DMS79 treated with DMSO at 0.1 percent for 48 hours (cell line): ENCODE measurements around the gene MTMR10.

Experiments used
- DNase-seq: peaks from one replicate; lab custom pipeline; 2025; lab: John Stamatoyannopoulos, UW

The MTMR10 gene

DNA sequence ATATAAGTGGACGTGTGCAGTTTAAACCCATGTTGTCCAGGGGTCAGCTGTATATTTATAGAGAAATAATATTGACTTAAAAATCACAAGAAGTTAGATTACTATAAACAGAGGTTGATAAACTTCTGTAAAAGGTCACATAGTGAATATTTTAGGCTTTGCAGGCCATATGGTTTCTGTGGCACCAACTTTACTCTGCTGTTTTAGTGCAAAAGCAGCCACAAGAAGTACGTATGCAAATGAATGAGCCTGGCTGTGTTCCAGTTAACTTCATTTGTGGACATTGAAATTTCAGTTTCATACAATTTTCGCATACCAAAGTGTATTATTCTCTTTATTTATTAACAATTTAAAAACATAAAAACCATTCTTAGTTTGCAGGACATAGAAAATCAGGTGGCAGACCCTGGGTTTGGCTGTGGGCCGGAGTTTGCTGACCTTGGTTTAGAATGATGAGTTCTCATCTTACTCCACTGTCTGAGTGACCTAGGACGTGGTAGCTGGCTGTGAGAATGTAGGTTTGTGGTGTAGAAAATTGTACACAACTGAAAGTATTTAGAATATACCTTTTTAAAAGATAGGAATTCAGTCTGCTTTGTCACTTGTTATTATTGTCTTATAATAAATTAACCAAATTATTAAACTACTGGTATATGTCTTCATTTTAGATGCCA, 71.4 kb downstream of the MTMR10 start:
- DNase-seq, result no peak

DNA sequence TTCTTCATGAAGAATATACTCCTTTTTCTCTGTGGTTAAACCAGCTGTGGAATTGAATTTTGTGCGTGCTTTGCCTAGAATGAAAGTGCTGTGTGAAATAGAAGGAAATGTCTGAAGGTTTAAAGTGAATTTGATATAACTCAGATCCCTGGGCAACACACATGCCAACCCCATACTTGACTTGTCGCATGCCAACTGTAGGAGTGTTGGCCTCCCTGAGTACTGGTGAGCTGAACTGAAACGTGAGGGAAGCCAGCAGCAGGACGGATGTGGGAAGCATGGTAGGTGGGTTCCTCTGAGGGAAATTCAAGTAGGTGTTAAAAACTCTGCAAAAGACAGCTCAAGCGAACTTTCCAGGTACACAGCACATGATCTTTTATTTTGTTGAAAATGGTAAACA, 73.1 kb downstream of the MTMR10 start:
- no peak for DNase-seq

DNA sequence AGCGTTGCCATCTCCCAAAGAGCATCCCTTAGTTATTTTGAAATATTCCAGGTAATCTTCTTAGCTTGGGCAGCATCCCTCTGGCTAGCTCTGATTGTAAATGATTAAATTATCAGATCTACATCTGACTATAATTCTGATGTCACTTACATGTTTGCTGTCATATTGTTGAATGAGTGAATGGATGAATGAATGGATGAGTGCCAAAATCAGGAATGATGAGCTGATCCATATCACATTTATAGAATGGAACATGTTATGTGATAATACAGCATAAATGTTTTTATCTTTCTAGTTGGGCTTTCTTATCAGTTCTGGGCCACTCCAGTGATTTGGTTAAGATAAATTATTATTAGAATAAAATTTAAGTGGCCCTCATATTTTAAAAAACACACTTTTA, 73.8 kb downstream of the MTMR10 start:
- no peak for DNase-seq

DNA sequence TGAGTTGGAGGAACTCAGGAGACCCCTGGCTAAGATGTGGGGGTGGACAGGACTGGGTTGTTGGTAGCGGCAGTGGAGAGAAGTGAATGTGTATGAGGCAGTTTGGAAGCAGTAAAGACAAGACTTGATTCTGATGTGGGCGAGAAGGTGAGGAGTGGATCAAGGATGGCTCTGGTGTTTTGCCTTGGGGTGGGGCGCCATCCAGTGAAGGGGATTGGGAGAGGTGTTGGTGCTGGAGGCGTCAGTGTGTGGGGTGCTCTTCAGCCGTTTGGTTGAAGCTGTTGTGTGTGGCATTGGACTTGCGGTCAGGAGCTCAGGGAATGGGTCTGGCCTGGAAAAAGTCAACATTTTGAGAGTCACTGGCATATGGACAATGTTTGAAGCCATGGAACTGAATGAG, 74.4 kb downstream of the MTMR10 start:
- DNase-seq, result no peak

DNA sequence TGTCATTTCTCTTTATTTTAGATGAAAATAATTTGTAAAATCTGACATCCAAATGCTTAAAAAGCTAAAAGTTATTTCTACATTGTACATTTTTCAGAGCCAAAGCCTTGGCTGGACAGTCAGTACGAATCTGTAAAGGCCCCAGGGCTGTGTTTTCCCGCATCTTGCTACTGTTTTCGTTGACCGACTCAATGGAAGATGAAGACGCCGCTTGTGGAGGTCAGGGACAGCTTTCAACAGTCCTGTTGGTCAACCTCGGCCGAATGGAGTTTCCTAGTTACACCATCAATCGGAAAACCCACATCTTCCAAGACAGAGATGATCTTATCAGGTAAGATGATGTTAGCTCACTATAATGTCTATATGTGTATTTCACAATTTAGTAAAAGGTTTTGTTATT, 77.7 kb downstream of the MTMR10 start:
- DNase-seq, result no peak

DNA sequence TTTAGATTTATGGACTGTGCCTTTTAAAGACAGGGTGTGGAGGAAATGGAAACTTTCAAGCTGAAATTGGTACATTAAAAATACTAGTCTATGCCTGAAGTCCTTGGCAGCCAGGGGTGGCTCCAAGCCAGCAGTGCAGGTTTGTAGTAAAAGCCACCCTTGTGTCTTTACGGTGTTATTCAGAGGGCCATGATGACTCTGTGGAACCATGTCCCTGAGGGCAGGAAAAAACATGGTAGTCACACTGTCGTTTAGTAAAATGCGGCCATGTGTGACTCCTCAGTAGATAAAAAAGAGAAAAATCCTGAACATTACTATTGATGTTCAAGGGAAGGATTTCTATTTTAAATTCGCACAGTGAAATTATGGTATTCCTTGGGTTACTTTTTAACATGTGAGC, 85.1 kb downstream of the MTMR10 start:
- no peak for DNase-seq

DNA sequence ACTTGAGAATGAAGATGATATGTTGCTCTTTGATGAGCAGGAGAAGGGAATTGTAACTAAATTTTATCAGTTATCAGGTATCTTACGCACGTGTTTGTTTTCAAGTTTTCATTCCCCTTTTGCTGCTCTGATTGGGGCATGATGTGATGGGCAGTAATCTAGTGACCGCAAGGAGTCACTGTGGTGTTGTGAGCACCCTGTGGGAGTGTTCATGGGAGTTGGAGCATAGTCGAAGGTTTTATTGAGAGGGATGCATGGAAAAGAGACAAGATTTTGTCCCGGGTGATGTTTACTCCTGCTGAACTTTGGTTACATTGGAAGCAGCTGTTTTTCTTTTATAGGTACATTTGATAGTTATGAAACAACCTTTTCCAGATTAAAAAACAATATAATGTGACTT, 85.6 kb downstream of the MTMR10 start:
- no peak for DNase-seq

DNA sequence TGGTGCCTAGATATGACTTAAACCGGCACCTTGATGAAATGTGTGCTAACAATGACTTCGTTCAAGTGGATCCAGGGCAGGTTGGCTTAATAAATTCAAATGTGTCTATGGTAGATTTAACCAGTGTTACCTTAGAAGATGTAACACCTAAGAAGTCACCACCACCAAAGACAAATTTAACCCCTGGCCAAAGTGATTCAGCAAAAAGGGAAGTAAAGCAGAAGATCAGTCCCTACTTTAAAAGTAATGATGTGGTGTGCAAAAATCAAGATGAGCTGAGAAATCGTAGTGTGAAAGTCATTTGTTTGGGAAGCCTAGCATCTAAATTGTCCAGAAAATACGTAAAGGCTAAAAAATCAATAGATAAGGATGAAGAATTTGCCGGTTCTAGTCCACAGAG, 86.6 kb downstream of the MTMR10 start:
- DNase-seq, result no peak

DNA sequence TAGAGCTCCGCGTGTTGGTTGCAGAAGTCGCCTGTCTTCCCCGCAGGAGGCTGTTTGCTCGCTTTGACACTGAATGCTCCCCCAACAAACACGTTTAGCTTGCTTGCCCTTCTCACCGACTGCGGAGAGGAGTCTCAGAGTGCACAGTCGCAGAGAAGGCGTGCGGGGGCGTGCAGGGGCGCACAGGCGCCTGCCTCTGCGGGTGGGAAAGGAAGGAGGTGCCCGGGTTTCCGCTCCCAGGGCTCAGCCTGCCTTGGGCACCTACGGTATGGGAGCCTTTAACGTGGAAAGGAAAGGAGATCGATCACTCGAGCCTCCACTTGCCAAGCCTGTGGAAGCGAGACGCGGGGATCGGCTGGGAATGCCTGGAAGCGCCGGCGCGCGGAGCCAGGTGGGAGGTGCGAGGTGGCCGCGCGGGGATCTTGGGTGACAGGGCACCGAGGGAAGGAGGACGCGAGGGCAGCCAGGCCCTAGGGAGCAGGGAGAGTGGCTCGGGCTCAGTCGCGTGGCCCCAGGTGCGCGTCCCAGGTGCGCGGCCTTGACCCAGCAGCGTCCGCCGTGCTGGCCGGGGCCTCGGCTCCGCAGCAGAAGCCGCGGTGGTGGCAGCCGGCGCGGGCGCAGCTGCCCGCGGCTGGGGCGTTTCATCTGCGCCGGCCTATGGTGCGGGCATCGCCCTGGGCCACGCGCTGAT, 87.8 kb downstream of the MTMR10 start, which contains the start of gene FAN1:
TSS of gene FAN1 (plus strand) at position 419 of the 691 bp plus-strand sequence. CDS start 749 bp downstream, outside the sequence.
- DNase-seq, result peak; percentile 43

DNA sequence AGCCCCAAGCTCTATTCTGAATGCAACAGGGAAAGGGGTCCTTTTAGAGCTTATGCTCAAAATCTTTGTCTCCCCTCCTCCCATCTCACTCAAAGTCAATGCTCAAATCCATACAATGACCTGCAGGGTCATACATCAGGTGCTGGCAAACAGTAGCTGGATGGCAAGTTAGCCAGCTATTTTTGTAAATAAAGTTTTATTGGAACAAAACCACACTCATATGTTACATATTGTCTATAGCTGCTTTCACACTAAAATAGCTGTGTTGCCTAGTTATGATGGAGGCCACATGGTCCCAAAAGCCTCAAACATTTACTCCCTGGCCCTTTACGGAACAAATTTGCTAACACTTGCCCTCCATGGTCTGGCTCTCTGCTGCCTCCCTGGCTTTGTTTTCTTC, 89.5 kb downstream of the MTMR10 start:
- no peak for DNase-seq

DNA sequence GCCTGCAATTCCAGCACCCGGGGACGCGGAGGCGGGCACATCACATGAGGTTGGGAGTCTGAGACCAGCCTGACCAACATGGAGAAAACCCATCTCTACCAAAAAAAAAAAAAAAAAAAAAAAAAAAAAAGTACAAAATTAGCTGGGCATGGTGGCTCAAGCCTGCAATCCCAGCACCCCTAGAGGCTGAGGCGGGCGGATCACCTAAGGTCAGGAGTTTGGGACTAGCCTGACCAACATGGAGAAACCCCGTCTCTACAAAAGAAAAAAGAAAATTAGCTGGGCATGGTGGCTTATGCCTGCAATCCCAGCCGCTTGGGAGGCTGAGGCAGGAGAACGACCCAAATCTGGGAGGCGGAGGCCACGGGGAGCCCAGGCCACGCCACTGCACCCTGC, 95.2 kb downstream of the MTMR10 start:
- DNase-seq, result no peak

DNA sequence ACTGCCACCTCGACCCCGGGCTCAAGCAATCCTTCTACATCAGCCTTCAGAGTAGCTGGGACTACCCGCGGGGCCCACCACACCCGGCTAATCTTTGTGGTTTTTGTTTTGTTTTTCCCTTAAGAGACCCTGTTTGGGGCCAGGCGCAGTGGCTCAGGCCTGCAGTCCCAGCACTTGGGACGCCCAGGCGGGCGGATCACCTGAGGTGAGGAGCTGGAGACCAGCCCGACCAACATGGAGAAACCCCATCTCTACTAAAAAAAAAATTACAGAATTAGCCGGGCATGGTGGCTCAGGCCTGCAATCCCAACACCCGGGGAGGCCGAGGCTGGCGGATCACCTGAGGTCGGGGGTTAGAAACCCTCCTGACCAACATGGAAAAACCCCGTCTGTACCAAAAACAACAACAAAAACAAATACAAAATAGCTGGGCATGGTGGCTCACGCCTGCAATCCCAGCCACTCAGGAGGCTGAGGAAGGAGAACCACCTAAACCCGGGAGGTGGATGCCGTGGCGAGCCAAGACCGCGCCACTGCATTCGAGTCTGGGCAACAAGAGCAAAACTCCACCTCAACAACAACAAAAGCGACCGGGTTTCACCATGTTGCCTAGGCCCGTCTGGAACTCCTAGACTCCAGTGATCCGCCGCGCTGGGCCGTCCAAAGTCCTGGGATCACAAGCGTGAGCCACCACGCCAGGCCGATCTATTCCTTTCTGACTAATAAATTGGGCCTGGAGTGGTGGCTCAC, 95.8 kb downstream of the MTMR10 start:
- DNase-seq, result no peak

DNA sequence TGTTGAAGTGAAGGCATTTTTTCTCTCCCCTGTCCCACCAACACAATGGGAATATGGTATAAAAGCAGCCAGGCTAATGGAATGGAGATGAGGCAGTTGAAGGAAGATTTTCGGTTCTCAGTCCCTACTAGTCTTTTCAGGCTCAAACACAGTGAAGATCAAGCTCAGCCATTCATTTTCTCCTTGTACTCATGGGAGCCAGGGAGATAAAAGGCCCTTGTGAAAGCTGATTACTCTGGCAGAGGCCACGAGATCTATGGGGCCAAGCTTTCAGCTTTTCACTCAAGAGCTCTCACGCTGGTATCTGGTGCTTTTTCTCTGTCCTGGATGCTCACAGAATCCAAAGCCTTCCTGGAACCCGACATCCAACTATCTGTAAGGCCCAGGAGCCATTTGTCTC, 102.2 kb downstream of the MTMR10 start:
- DNase-seq, result no peak
